HCT116 (cell line): ENCODE measurements around the gene SMDT1. TPM values are rescaled to one million over a fixed set of nuclear protein-coding genes. Genes with fewer than 3 reads are reported as not detected.

Experiments used
- ATAC-seq: fragments of 200-7000 bp; cut with Tn5 transposase; 2 replicates; pipeline ENCODE4 v1.9.1; 2020; ENCODE audit warnings: mild to moderate bottlenecking, moderate library complexity
- BruUV-seq: library from RNA; stranded (reverse); fragments of 400-500 nt; replicated peaks from 2 replicates; lab custom pipeline; 2021; lab: Mats Ljungman, UMichigan
- CTCF ChIA-PET: fragments of 300-600 bp; sonication (Branson Sonifier 250); formaldehyde crosslinking; loops from one replicate; lab custom pipeline; 2021; ENCODE audit warnings: antibody characterized with exemption; lab: Charles Lee
- POLR2A ChIA-PET: fragments of 300-600, 350-600 bp; sonication (Branson Sonifier 250); formaldehyde crosslinking; loops from one replicate; lab custom pipeline; 2021; ENCODE audit warnings: antibody characterized with exemption; lab: Charles Lee
- RAD21 ChIA-PET, 2 experiments: fragments of 300-600 bp; sonication (Branson Sonifier 250); formaldehyde crosslinking; loops; one replicate each; lab custom pipeline; 2023; ENCODE audit warnings: low total read pairs in 2 of 2; ENCODE audit not compliant: uncharacterized antibody in 2 of 2, unreplicated experiment in 2 of 2, low non-redundant PET in 1 of 2; lab: Charles Lee
- DNase-seq: peaks from one replicate; pipeline ENCODE4 v3.0.0-alpha.2; 2010; ENCODE audit warnings: low read depth, low spot score
- H2AFZ ChIP-seq: fragments of 200-600 bp; shearing (Covaris generic), sonication (generic); 2 replicates; pipeline ENCODE4 v1.6.1; 2017; ENCODE audit warnings: low read depth, mixed run types, mixed read lengths, antibody characterized with exemption, low read length; ENCODE audit not compliant: poor library complexity, severe bottlenecking
- H3K27ac ChIP-seq: 2 replicates; pipeline ENCODE4 v1.5.1; 2012; ENCODE audit warnings: low read depth, low read length
- H3K27me3 ChIP-seq: fragments of 200-600 bp; sonication (generic); 2 replicates; pipeline ENCODE4 v1.6.1; 2016; ENCODE audit warnings: mixed run types, low read length, mixed read lengths; ENCODE audit not compliant: insufficient read depth
- H3K36me3 ChIP-seq, 2 experiments: fragments of 200-500 bp in 1 of 2; fragments of 200-600 bp in 1 of 2; sonication (Bioruptor generic) in 1 of 2; sonication (generic) in 1 of 2; 2 replicates each; pipeline versions ENCODE4 v1.5.1 to v1.6.1; 2014 to 2016; ENCODE audit warnings: low read length in 2 of 2, inconsistent platforms in 1 of 2, mixed read lengths in 1 of 2, mixed run types in 1 of 2; ENCODE audit not compliant: insufficient read depth in 2 of 2, control insufficient read depth in 1 of 2
- H3K4me1 ChIP-seq, 2 experiments: fragments of 200-600 bp in 1 of 2; sonication (generic) in 1 of 2; 2 replicates each; pipeline versions ENCODE4 v1.5.1 to v1.6.1; 2012 to 2017; ENCODE audit warnings: low read length in 2 of 2, inconsistent platforms in 1 of 2, mild to moderate bottlenecking in 1 of 2, mixed read lengths in 1 of 2, mixed run types in 1 of 2, moderate library complexity in 1 of 2; ENCODE audit not compliant: insufficient read depth in 2 of 2, control insufficient read depth in 1 of 2
- H3K4me2 ChIP-seq: fragments of 200-600 bp; sonication (generic); 2 replicates; pipeline ENCODE4 v1.6.1; 2017; ENCODE audit warnings: mixed run types, low read length, mixed read lengths
- H3K4me3 ChIP-seq, 2 experiments: fragments of 200-600 bp in 1 of 2; sonication (generic) in 1 of 2; replicated peaks in 1 of 2; 2 replicates each; pipeline ENCODE4 v1.5.1; 2011 to 2016; ENCODE audit warnings: low read length in 2 of 2, control low read depth in 1 of 2, low read depth in 1 of 2, mild to moderate bottlenecking in 1 of 2, mixed read lengths in 1 of 2, mixed run types in 1 of 2
- H3K79me2 ChIP-seq: fragments of 200-600 bp; sonication (generic); 2 replicates; pipeline ENCODE4 v1.6.1; 2017; ENCODE audit warnings: mild to moderate bottlenecking, mixed run types, low read length, moderate library complexity, mixed read lengths; ENCODE audit not compliant: insufficient read depth
- H3K9ac ChIP-seq: fragments of 200-600 bp; sonication (generic); 2 replicates; pipeline ENCODE4 v1.6.1; 2016; ENCODE audit warnings: low read length, mixed read lengths
- H3K9me2 ChIP-seq: fragments of 200-600 bp; sonication (generic), shearing (Covaris generic); 2 replicates; pipeline ENCODE4 v1.6.1; 2017; ENCODE audit warnings: mixed run types, mild to moderate bottlenecking, moderate library complexity; ENCODE audit not compliant: insufficient read depth
- H3K9me3 ChIP-seq, 2 experiments: fragments of 200-500 bp in 1 of 2; fragments of 200-600 bp in 1 of 2; sonication (Bioruptor generic) in 1 of 2; sonication (generic) in 1 of 2; 2 replicates each; pipeline ENCODE4 v1.6.1; 2014 to 2017; ENCODE audit warnings: low read length in 2 of 2, mixed read lengths in 2 of 2, inconsistent platforms in 1 of 2, low read depth in 1 of 2, mild to moderate bottlenecking in 1 of 2, mixed run types in 1 of 2, moderate library complexity in 1 of 2; ENCODE audit not compliant: control insufficient read depth in 1 of 2, insufficient read depth in 1 of 2
- H4K20me1 ChIP-seq: fragments of 200-600 bp; sonication (generic), shearing (Covaris generic); 2 replicates; pipeline ENCODE4 v1.6.1; 2017; ENCODE audit warnings: mixed run types, mild to moderate bottlenecking, moderate library complexity; ENCODE audit not compliant: insufficient read depth
- CEBPB ChIP-seq: IDR thresholded peaks from 2 replicates; pipeline ENCODE4 v1.6.1; 2012; ENCODE audit warnings: low read depth
- EGR1 ChIP-seq: IDR thresholded peaks from 2 replicates; pipeline ENCODE4 v1.6.1; 2012; ENCODE audit warnings: low read depth
- EZH2 ChIP-seq: fragments of 200-600 bp; sonication (generic); IDR thresholded peaks from 2 replicates; pipeline ENCODE4 v1.6.1; 2017; ENCODE audit warnings: antibody characterized with exemption, mixed run types
- EZH2phosphoT487 ChIP-seq: fragments of 200-600 bp; IDR thresholded peaks from 2 replicates; pipeline ENCODE4 v1.6.1; 2018; ENCODE audit warnings: antibody characterized with exemption, borderline replicate concordance
- FOSL1 ChIP-seq: IDR thresholded peaks from 2 replicates; pipeline ENCODE4 v1.6.1; 2012; ENCODE audit warnings: low read depth
- JUND ChIP-seq: IDR thresholded peaks from 2 replicates; pipeline ENCODE4 v1.6.1; 2012
- MAX ChIP-seq: IDR thresholded peaks from 2 replicates; pipeline ENCODE4 v1.6.1; 2012
- POLR2A ChIP-seq: IDR thresholded peaks from 2 replicates; pipeline ENCODE4 v1.7.0; 2011; ENCODE audit warnings: borderline replicate concordance; ENCODE audit not compliant: insufficient read depth, insufficient read length; ENCODE audit errors: extremely low read depth
- POLR2AphosphoS5 ChIP-seq: IDR thresholded peaks from 2 replicates; pipeline ENCODE4 v1.6.1; 2011; ENCODE audit warnings: mild to moderate bottlenecking, low read depth, low read length, moderate library complexity
- RAD21 ChIP-seq: IDR thresholded peaks from 2 replicates; pipeline ENCODE4 v1.6.1; 2012; ENCODE audit warnings: low read depth, mild to moderate bottlenecking
- SIN3A ChIP-seq: IDR thresholded peaks from 2 replicates; pipeline ENCODE4 v1.6.1; 2012; ENCODE audit warnings: low read depth
- SRF ChIP-seq: IDR thresholded peaks from 2 replicates; pipeline ENCODE4 v1.6.1; 2012; ENCODE audit warnings: low read depth
- TCF7L2 ChIP-seq: IDR thresholded peaks from 2 replicates; pipeline ENCODE4 v1.7.0; 2011; ENCODE audit warnings: borderline replicate concordance, inconsistent platforms; ENCODE audit not compliant: insufficient read depth, insufficient read length; ENCODE audit errors: extremely low read depth
- YY1 ChIP-seq: IDR thresholded peaks from 2 replicates; pipeline ENCODE4 v1.6.1; 2011; ENCODE audit warnings: low read length, low read depth, moderate library complexity, mild to moderate bottlenecking; ENCODE audit not compliant: insufficient replicate concordance; ENCODE audit errors: extremely low read depth
- ZFX ChIP-seq: fragments of 450-650 bp; IDR thresholded peaks from 2 replicates; pipeline ENCODE4 v1.6.1; 2017
- ZNF274 ChIP-seq: fragments of 200-500 bp; sonication (Bioruptor generic); IDR thresholded peaks from 2 replicates; pipeline ENCODE4 v1.6.1; 2014; ENCODE audit warnings: mild to moderate bottlenecking, low read depth, low read length, inconsistent platforms
- intact Hi-C: fragments of 100-400 bp; cut with micrococcal nuclease; formaldehyde crosslinking; loops from 2 replicates; pipeline ENCODE4 v1.10.0; 2022
- total RNA-seq: library from RNA; stranded (reverse); gene quantifications from one replicate; pipeline ENCODE4 v1.2.1, GENCODE V29; 2021; ENCODE audit not compliant: unreplicated experiment
- TF ChIP-seq, protein P1 (sequence below): IDR thresholded peaks from 2 replicates; pipeline ENCODE4 v1.6.1; 2011; ENCODE audit warnings: mild to moderate bottlenecking, low read length, moderate library complexity; ENCODE audit not compliant: insufficient replicate concordance; ENCODE audit errors: extremely low read depth
- TF ChIP-seq, protein P2 (sequence below): IDR thresholded peaks from 2 replicates; pipeline ENCODE4 v1.6.1; 2012; ENCODE audit warnings: low read depth
- TF ChIP-seq, protein P3 (sequence below), 3 experiments: fragments of 200-600 bp in 1 of 3; sonication (generic) in 1 of 3; IDR thresholded peaks in 2 of 3; conservative IDR thresholded peaks in 1 of 3; 2 replicates each; pipeline ENCODE4 v1.5.1; 2012 to 2017; ENCODE audit warnings: low read depth in 2 of 3, low read length in 2 of 3, antibody characterized with exemption in 1 of 3, borderline replicate concordance in 1 of 3, control low read depth in 1 of 3, mild to moderate bottlenecking in 1 of 3, mixed read lengths in 1 of 3, mixed run types in 1 of 3, moderate library complexity in 1 of 3; ENCODE audit not compliant: insufficient read depth in 1 of 3
- TF ChIP-seq, protein P4 (sequence below): IDR thresholded peaks from 2 replicates; pipeline ENCODE4 v1.6.1; 2012

Gene SMDT1
- total RNA-seq, 1 experiment from 2014 or later = 51.9 TPM

- DNase-seq (no peak), ATAC-seq (no peak)
- no peak overlapping the region for H3K27ac ChIP-seq
- CTCF ChIA-PET = no interaction called here
- H3K4me2 ChIP-seq = no peak overlapping the region
- H3K9me3 ChIP-seq = no peaks in the 10 kb centered on the region
- RAD21 ChIA-PET = no interaction called here
- intact Hi-C loops = no loop called here
- H3K4me1 ChIP-seq = peaks cover 12 to 20% of the 10 kb centered on the region in 2 experiments
- H3K79me2 ChIP-seq = no peaks in the 10 kb centered on the region
- POLR2A ChIA-PET = no interaction called here
- no TSS peak for BruUV-seq
- no peaks in the 10 kb centered on the region for H3K27me3 ChIP-seq
- peaks cover 3 to 4% of the 10 kb centered on the region in 2 experiments for H3K36me3 ChIP-seq
- H2AFZ ChIP-seq = no peak overlapping the region
- H3K9ac ChIP-seq = no peak overlapping the region
- H3K4me3 ChIP-seq = no peak overlapping the region
- no peaks in the 10 kb centered on the region for H4K20me1 ChIP-seq
- no peaks in the 10 kb centered on the region for H3K9me2 ChIP-seq
- TF ChIP-seq, protein P1, sequence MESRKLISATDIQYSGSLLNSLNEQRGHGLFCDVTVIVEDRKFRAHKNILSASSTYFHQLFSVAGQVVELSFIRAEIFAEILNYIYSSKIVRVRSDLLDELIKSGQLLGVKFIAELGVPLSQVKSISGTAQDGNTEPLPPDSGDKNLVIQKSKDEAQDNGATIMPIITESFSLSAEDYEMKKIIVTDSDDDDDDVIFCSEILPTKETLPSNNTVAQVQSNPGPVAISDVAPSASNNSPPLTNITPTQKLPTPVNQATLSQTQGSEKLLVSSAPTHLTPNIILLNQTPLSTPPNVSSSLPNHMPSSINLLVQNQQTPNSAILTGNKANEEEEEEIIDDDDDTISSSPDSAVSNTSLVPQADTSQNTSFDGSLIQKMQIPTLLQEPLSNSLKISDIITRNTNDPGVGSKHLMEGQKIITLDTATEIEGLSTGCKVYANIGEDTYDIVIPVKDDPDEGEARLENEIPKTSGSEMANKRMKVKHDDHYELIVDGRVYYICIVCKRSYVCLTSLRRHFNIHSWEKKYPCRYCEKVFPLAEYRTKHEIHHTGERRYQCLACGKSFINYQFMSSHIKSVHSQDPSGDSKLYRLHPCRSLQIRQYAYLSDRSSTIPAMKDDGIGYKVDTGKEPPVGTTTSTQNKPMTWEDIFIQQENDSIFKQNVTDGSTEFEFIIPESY = no peak
- no peak for TF ChIP-seq MAX
- no peak for TF ChIP-seq JUND
- TF ChIP-seq, protein P2, sequence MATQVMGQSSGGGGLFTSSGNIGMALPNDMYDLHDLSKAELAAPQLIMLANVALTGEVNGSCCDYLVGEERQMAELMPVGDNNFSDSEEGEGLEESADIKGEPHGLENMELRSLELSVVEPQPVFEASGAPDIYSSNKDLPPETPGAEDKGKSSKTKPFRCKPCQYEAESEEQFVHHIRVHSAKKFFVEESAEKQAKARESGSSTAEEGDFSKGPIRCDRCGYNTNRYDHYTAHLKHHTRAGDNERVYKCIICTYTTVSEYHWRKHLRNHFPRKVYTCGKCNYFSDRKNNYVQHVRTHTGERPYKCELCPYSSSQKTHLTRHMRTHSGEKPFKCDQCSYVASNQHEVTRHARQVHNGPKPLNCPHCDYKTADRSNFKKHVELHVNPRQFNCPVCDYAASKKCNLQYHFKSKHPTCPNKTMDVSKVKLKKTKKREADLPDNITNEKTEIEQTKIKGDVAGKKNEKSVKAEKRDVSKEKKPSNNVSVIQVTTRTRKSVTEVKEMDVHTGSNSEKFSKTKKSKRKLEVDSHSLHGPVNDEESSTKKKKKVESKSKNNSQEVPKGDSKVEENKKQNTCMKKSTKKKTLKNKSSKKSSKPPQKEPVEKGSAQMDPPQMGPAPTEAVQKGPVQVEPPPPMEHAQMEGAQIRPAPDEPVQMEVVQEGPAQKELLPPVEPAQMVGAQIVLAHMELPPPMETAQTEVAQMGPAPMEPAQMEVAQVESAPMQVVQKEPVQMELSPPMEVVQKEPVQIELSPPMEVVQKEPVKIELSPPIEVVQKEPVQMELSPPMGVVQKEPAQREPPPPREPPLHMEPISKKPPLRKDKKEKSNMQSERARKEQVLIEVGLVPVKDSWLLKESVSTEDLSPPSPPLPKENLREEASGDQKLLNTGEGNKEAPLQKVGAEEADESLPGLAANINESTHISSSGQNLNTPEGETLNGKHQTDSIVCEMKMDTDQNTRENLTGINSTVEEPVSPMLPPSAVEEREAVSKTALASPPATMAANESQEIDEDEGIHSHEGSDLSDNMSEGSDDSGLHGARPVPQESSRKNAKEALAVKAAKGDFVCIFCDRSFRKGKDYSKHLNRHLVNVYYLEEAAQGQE = no peak
- no peak for TF ChIP-seq POLR2AphosphoS5
- no peak for TF ChIP-seq FOSL1
- no peak for TF ChIP-seq RAD21
- TF ChIP-seq ZFX = no peak
- TF ChIP-seq YY1 = no peak
- no peak for TF ChIP-seq POLR2A
- TF ChIP-seq EZH2 = no peak
- TF ChIP-seq EZH2phosphoT487 = no peak
- no peak for TF ChIP-seq TCF7L2
- TF ChIP-seq SIN3A = no peak
- TF ChIP-seq ZNF274 = no peak
- TF ChIP-seq CEBPB = no peak
- no peak for TF ChIP-seq SRF
- TF ChIP-seq, protein P3, sequence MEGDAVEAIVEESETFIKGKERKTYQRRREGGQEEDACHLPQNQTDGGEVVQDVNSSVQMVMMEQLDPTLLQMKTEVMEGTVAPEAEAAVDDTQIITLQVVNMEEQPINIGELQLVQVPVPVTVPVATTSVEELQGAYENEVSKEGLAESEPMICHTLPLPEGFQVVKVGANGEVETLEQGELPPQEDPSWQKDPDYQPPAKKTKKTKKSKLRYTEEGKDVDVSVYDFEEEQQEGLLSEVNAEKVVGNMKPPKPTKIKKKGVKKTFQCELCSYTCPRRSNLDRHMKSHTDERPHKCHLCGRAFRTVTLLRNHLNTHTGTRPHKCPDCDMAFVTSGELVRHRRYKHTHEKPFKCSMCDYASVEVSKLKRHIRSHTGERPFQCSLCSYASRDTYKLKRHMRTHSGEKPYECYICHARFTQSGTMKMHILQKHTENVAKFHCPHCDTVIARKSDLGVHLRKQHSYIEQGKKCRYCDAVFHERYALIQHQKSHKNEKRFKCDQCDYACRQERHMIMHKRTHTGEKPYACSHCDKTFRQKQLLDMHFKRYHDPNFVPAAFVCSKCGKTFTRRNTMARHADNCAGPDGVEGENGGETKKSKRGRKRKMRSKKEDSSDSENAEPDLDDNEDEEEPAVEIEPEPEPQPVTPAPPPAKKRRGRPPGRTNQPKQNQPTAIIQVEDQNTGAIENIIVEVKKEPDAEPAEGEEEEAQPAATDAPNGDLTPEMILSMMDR (IDR thresholded peaks at IDR 0.05 in 2 of 3, conservative IDR thresholded peaks at IDR 0.05 in 1 of 3; ENCODE audit: borderline replicate concordance in 1 of 3, insufficient read depth in 1 of 3, low read depth in 2 of 3, low read length in 2 of 3) = no peak
- no peak for TF ChIP-seq EGR1
- TF ChIP-seq, protein P4, sequence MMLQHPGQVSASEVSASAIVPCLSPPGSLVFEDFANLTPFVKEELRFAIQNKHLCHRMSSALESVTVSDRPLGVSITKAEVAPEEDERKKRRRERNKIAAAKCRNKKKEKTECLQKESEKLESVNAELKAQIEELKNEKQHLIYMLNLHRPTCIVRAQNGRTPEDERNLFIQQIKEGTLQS = no peak
- TF ChIP-seq, all 23 proteins: peak for 0
Measured at GRCh38 chr22:42066937-42067336, 12.6 kb upstream of the SMDT1 start.
